ENCODE data around the gene PPID.
"Not testable (repeated sequence)": the region's sequence is repeated elsewhere in the genome, so short reads cannot be mapped to it uniquely, and the experiment has no call there.

Gene PPID

DNA sequence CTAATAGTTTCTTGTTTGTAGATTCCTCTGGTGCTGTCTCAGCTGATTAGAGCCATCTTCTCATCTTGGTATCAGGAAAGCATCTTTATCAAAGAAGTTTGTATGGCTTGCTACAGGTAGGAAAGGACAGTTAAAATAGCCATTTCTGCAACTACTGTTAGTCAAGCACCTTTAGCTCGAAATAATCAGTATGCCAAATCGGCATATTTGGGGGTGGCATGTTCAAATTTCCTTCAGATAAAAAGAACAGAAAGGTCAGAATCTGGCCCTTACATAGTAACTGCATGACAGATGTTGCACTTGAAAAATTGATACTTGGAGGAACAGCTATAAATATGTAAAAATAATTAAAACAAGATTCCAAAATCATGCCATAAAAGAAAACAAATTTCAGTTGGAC is 56.3 kb downstream of the PPID start:
- TF ChIP-seq EZH2 (IDR thresholded peaks at IDR 0.05; ENCODE audit: borderline replicate concordance, low read length) = no peak
- TF ChIP-seq, protein P1, sequence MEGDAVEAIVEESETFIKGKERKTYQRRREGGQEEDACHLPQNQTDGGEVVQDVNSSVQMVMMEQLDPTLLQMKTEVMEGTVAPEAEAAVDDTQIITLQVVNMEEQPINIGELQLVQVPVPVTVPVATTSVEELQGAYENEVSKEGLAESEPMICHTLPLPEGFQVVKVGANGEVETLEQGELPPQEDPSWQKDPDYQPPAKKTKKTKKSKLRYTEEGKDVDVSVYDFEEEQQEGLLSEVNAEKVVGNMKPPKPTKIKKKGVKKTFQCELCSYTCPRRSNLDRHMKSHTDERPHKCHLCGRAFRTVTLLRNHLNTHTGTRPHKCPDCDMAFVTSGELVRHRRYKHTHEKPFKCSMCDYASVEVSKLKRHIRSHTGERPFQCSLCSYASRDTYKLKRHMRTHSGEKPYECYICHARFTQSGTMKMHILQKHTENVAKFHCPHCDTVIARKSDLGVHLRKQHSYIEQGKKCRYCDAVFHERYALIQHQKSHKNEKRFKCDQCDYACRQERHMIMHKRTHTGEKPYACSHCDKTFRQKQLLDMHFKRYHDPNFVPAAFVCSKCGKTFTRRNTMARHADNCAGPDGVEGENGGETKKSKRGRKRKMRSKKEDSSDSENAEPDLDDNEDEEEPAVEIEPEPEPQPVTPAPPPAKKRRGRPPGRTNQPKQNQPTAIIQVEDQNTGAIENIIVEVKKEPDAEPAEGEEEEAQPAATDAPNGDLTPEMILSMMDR (IDR thresholded peaks at IDR 0.05; ENCODE audit: low read length) = no peak
- Histone ChIP-seq H3K27me3 (ENCODE audit: insufficient read depth, low read length) (no peaks in the 10 kb centered on the region), H2AFZ (ENCODE audit: low read length) (no peak overlapping the region), H3K4me3 (ENCODE audit: low read depth, low read length, poor library complexity, severe bottlenecking) (no peak overlapping the region), H3K79me2 (ENCODE audit: insufficient read depth, low read length) (peaks cover 16% of the 10 kb centered on the region), H3K36me3 (ENCODE audit: insufficient read depth, low read length) (no peaks in the 10 kb centered on the region), H3F3A (ENCODE audit: insufficient read depth, low read length) (no peaks in the 10 kb centered on the region), H3K9ac (ENCODE audit: low read length) (no peak overlapping the region), H3K4me1 (ENCODE audit: insufficient read depth, low read length, severe bottlenecking) (peaks cover 11% of the 10 kb centered on the region), H3K4me2 (ENCODE audit: low read length) (no peak overlapping the region), H3K27ac (ENCODE audit: low read depth, low read length, poor library complexity, severe bottlenecking) (no peak overlapping the region), H3K9me2 (ENCODE audit: low read depth, low read length) (no peaks in the 10 kb centered on the region), H4K20me1 (ENCODE audit: insufficient read depth, low read length) (no peaks in the 10 kb centered on the region), H3K9me3 (ENCODE audit: low read length) (no peaks in the 10 kb centered on the region)

DNA sequence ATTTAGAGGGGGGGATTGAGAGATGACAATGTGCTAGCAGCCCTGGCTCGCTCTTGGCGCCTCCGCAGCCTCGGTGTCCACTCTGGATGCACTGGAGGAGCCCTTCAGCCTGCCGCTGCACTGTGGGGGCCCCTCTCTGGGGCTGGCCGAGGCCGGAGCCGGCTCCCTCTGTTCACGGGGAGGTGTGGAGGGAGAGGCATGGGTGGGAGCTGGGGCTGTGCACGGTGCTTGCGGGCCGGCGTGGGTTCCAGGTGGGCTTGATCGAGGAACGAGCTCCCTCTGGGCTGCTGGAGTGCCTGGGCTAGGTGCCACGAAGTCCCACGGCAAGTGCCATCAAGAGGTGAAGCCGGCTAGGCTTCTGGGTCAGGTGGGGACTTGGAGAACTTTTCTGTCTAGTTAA is 58.4 kb downstream of the PPID start:
- H3K36me3 ChIP-seq (ENCODE audit: insufficient read depth, low read length) = no peaks in the 10 kb centered on the region
- H3K4me3 ChIP-seq (ENCODE audit: low read depth, low read length, poor library complexity, severe bottlenecking) = no peak overlapping the region
- no peaks in the 10 kb centered on the region for H4K20me1 ChIP-seq (ENCODE audit: insufficient read depth, low read length)

DNA sequence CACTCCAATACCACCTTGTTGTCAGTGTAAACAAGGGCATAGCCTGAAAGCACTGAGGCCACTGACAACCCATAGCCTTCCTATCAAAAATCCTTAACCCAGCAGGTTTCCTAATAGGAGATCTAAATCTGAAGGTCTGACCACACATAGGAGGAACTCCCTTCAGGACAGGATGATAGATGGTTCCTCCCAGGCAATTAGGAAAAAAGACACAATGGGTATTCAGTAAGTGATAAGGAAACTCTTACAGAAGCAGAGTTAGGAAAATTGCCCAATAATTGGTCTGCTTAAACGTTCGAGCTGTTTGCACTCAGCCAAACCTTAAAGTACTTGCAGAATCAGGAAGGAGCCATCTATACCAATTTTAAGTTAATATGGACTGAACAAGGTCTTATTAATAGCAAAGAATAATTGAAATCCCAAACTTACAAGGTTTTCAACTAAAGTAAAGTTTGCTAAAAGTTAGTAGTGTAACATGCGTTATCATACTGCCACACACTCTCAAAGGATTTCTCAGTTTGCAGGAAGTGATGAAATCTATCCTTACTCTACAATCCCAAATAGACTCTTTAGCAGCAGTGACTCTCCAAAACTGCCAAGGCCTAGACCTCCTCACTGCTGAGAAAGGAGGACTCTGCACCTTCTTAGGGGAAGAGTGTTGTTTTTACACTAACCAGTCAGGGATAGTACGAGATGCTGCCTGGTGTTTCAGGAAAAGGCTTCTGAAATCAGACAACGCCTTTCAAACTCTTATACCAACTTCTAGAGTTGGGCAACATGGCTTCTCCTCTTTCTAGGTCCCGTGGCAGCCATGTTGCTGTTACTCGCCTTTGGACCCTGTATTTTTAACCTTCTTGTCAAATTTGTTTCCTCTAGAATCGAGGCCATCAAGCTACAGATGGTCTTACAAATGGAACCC is 59.2 kb downstream of the PPID start:
- not testable (repeated sequence) for H3K36me3 ChIP-seq (ENCODE audit: insufficient read depth, low read length); H4K20me1 ChIP-seq (ENCODE audit: insufficient read depth, low read length); H3K4me3 ChIP-seq (ENCODE audit: low read depth, low read length, poor library complexity, severe bottlenecking); H3F3A ChIP-seq (ENCODE audit: insufficient read depth, low read length); H3K79me2 ChIP-seq (ENCODE audit: insufficient read depth, low read length); H2AFZ ChIP-seq (ENCODE audit: low read length); H3K27me3 ChIP-seq (ENCODE audit: insufficient read depth, low read length); H3K4me1 ChIP-seq (ENCODE audit: insufficient read depth, low read length, severe bottlenecking); H3K9me2 ChIP-seq (ENCODE audit: low read depth, low read length); H3K9me3 ChIP-seq (ENCODE audit: low read length); H3K27ac ChIP-seq (ENCODE audit: low read depth, low read length, poor library complexity, severe bottlenecking); H3K9ac ChIP-seq (ENCODE audit: low read length); H3K4me2 ChIP-seq (ENCODE audit: low read length)

More for the DNA sequence above, 58.4 kb downstream of the PPID start:
- Histone ChIP-seq H3K4me1 (ENCODE audit: insufficient read depth, low read length, severe bottlenecking) (no peaks in the 10 kb centered on the region), H3K9me2 (ENCODE audit: low read depth, low read length) (no peaks in the 10 kb centered on the region), H3K9ac (ENCODE audit: low read length) (no peak overlapping the region), H3F3A (ENCODE audit: insufficient read depth, low read length) (no peaks in the 10 kb centered on the region), H3K27me3 (ENCODE audit: insufficient read depth, low read length) (no peaks in the 10 kb centered on the region), H3K4me2 (ENCODE audit: low read length) (no peak overlapping the region), H3K79me2 (ENCODE audit: insufficient read depth, low read length) (peaks cover 9% of the 10 kb centered on the region; the same call in 1 of the 2 replicates), H3K27ac (ENCODE audit: low read depth, low read length, poor library complexity, severe bottlenecking) (no peak overlapping the region), H2AFZ (ENCODE audit: low read length) (no peak overlapping the region), H3K9me3 (ENCODE audit: low read length) (no peaks in the 10 kb centered on the region)
- TF ChIP-seq EZH2 (IDR thresholded peaks at IDR 0.05; ENCODE audit: borderline replicate concordance, low read length) = no peak
- TF ChIP-seq, protein P1 (IDR thresholded peaks at IDR 0.05; ENCODE audit: low read length) = no peak

GRCh38 chr4:158663255-158663654 is 59.9 kb downstream of the PPID start:
- not testable (repeated sequence) for H3K4me2 ChIP-seq (ENCODE audit: low read length); H3K36me3 ChIP-seq (ENCODE audit: insufficient read depth, low read length); H3K27ac ChIP-seq (ENCODE audit: low read depth, low read length, poor library complexity, severe bottlenecking); H3K4me1 ChIP-seq (ENCODE audit: insufficient read depth, low read length, severe bottlenecking); H3K9ac ChIP-seq (ENCODE audit: low read length); H3K9me3 ChIP-seq (ENCODE audit: low read length); H4K20me1 ChIP-seq (ENCODE audit: insufficient read depth, low read length); H3F3A ChIP-seq (ENCODE audit: insufficient read depth, low read length); H3K27me3 ChIP-seq (ENCODE audit: insufficient read depth, low read length); H3K79me2 ChIP-seq (ENCODE audit: insufficient read depth, low read length); H3K4me3 ChIP-seq (ENCODE audit: low read depth, low read length, poor library complexity, severe bottlenecking); H3K9me2 ChIP-seq (ENCODE audit: low read depth, low read length); H2AFZ ChIP-seq (ENCODE audit: low read length)

Data from OCI-LY1 (cell line).